HG03442 (cell line): ENCODE results near the gene ZNF317.

Experiments used
- ATAC-seq: cut with Tn5 transposase; IDR thresholded peaks from one replicate; pipeline ENCODE4 v1.9.1; 2021; ENCODE audit warnings: mild to moderate bottlenecking, moderate library complexity; ENCODE audit not compliant: unreplicated experiment

Gene ZNF317

DNA sequence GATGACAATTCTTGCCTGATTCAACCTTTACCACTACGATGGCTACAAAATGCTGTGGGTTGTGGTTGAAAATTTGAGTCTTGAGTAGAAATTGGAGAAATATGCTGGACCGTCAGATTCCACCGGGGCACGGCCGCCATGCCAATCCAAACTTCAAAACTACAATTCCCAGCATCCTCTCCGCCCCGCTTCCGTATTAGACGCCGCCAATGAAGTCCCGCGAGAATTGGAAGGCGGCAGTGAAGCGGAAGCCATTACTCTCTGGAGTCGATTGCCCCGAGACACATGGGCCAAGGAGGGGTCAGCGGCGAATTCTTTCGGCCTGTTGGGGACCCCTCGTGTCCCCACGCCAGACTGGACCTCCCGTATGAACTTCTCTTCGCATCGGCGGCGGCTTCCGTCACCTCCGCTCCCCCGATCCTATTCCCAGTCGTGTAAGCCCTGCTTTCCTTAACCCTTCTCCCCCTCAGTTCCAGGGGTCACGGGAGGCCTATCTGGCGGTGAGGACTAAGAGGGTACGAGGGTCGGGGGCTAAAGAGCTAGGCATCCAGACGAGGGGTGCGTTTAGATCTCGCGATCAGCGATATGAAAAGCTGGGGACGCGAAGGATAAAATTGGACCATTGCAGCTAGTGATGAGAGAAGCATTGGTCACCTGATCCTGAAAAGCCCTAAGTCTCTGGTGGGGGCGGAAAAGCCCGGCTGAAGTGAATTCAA is at the start of gene ZNF317:
Gene ZNF317, plus strand, starts transcription at position 239 of the 716 bp plus-strand sequence. CDS start 15,620 bp downstream, outside the sequence.
- ATAC-seq = peak; percentile 95

DNA sequence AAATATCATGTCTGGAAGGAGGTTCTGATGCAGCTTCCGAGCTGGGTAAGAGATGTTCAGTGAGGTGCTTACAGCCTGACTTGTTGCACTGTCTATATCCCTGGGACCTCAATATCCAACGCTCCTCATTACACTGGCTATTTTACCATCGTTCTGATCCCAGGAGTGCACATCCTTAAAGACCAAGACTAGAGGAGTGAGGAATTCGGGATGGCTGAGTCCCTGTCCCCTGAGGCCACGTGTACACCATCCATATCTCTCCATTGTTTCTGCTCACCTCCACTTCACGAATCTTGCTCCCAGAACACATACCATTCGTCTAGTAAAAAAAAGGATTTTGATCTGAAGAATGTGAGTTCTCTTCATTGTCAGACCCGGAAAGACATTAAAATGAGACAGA is 32.8 kb upstream of the ZNF317 start, which contains the start of gene OR7G2:
Gene OR7G2, minus strand, starts transcription at position 101 of the 400 bp plus-strand sequence. CDS start 4,232 bp downstream, outside the sequence.
- no peak for ATAC-seq

DNA sequence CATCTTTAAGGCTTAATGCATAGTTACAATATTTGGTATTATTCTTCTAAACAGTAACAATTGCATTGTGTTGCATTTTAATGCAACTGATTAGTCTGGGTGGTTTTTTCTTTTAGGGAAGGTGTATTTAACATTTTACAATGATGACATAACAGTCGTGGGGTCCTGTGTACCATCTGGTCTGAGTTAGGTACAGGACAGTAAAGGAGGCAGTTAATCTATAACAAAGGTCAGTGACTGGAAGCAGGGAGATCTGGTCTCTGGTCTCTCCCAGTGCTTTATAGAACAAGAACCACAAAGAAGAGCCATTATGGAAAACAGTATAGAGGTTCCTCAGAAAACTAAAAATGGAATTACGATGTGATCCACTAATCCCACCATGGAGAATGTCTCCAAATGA is 30.2 kb upstream of the ZNF317 start:
- ATAC-seq = no peak

- no peak for ATAC-seq
Observed at GRCh38 chr19:9115307-9115813, 24.8 kb upstream of the ZNF317 start, which contains the start of gene OR7G1. Gene OR7G1 (minus strand): TSS chr19:9115763. CDS start chr19:9115763, 0 bp downstream.

GRCh38 chr19:9116547-9116946 is 23.6 kb upstream of the ZNF317 start:
- ATAC-seq = no peak

- no peak for ATAC-seq
Observed at GRCh38 chr19:9126900-9127405, 13.2 kb upstream of the ZNF317 start, which contains the start of gene OR7G3. Gene OR7G3 (minus strand): TSS chr19:9126950. CDS start chr19:9126950, 0 bp downstream.

DNA sequence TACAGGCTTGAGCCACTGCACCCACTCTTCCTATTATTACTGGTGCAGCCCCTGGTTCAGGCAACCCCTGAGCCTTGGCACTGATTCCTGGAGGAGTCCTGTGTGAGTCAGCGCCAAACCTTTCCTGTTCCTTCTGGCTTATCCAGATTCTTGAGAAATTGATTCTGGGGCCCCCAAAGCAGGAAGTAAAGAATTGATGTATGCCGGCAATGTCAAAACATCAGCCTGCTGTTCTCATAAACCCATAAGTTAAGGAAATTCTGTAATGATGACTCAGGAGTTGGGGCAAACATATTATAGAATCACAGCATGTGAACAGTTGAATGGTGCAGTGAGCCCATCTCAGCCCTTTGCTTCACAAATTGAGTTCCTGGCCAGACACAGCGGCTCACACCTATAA is 12.0 kb upstream of the ZNF317 start:
- no peak for ATAC-seq

DNA sequence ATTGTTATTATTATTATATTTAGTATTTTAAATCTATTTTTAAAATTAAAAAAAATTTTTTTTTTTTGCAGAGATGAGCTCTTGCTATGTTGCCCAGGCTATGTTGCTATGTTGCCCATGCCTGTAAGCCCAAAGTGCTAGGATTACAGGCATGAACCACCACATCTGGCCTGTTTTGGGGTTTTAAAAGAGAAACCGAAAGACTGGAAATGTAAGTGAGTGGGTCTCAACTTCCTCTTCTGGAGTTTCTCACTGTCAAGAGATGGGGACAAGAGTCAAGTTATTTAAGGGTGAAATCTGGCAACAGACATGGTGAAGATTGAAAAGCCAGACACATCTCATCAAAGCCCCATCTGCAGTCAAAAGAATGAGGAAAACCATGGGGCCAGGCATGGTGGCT is 9.2 kb upstream of the ZNF317 start:
- ATAC-seq = no peak

DNA sequence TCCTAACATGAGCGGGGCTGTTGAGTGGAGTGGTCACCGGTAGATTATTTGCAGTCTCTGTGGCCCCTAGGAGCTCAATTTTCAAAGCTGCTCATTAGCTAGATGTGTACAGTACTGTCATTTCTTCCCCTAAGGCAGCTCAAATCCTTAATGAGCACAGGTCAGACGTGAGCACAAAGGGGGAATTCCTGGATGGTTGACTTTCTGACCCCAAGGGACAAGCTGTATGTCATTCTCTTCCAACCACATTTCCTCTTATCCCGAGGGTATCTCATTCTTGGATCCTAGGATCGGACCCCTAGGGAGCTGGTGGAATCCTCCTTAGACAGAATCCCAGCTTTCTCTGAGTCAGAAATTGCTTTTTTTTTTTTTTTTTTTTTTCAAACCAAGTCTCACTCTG is 7.8 kb upstream of the ZNF317 start:
- no peak for ATAC-seq

DNA sequence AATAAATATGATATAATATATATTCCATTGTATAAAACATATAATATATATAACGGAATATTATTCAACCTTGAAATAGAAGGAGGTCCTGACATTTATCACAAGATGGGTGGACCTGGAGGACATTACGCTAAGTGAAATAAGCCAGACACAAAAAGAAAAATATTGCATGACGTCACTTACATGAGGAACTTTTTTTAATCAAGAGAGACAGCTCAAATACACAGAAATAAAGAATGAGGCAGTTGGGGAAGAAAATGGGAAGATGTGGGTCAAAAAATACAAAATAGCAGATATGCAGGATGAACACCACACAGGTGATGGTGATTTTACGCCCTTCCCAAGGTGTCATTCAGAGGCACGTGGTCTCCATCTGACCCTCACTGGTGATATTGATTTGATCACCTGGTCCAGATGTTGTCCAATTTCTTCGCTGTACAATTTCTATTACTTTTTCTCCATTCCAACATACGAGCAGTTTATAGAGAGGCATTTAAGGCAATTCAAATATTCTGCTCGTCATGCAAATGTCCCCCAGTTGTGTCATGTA is 513 bp upstream of the ZNF317 start:
- ATAC-seq = no peak

DNA sequence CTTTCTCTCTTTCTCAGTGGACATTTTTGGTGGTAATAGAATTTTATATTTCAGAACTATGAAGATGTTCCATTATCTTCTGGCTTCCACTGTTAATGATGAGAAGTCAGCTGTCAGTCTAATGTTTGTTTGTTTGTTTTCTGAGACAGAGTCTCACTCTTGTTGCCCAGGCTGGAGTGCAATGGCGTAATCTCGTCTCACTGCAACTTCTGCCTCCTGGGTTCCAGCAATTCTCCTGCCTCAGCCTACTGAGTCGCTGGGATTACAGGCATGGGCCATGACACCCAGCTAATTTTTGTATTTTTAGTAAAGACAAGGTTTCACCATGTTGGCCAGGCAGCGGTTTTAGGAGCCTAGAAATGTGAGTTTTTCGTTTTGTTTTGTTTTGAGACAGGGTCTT is 4.7 kb downstream of the ZNF317 start:
- ATAC-seq = no peak

DNA sequence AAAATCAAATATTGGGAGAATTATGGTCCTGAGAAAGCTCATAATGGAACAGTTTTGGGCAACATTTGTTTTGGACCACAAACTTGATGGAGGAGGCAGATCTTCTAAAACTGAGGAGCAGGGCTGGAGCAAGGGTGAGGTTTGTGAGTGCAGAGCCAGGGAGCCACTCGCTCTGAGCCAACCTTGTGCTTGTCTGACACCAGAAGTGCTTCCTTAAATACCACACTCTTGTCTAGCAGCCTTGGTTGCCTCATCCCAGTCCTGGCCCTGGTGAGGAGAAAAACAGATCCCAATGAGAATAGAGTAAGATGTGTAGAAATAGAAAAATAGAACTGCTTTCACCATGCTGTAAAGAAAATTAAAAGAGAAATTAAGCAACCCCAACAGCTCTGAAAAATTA is 6.7 kb downstream of the ZNF317 start:
- ATAC-seq = no peak

DNA sequence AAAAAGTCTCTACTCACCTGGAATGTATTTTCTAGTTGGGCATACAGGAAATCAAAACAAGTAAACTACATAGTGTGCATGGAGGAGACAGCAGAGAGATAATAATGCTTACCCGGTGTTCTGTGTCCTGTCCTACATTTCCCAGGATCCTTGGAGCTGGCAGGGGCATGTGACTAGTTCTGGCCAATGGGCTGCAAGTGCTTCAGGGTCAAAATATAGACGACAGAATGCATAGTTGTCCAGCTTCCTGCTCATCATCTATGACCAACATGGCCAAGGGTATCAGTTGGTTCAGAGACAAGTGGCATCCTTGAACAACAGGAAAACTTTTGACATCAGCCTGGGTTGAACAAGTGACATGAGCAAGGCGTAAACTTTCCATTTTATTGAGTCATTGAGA is 8.5 kb downstream of the ZNF317 start:
- no peak for ATAC-seq

GRCh38 chr19:9149997-9150396 is 9.8 kb downstream of the ZNF317 start:
- ATAC-seq = no peak

- ATAC-seq = no peak
Observed at GRCh38 chr19:9150650-9151049, 10.5 kb downstream of the ZNF317 start.

GRCh38 chr19:9151367-9151766 is 11.2 kb downstream of the ZNF317 start:
- no peak for ATAC-seq

GRCh38 chr19:9155591-9155990 is 15.4 kb downstream of the ZNF317 start:
- ATAC-seq = no peak

- no peak for ATAC-seq
Observed at GRCh38 chr19:9156304-9156703, 16.1 kb downstream of the ZNF317 start.

GRCh38 chr19:9159891-9160290 is 19.7 kb downstream of the ZNF317 start:
- no peak for ATAC-seq

DNA sequence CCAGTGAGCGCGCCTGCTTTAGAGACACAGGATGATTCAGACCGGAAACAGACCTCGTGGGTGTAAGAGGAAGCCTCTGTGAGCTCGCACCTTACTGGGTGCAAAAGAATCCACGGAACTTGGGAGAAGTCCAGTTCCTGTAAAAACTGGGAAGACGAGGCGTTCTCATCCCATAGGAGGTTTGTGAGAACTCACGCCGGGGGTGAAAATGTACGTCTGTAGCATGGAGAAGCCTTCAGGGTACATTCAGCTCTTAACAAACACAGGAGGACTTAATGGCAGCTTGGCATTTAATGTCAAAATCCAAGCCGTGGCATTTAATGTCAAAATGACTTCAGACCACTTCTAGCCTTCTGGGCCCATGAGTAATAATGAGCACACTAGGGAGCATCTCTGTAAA is 21.2 kb downstream of the ZNF317 start:
- ATAC-seq = no peak

GRCh38 chr19:9165261-9165660 is 25.1 kb downstream of the ZNF317 start:
- ATAC-seq = no peak

DNA sequence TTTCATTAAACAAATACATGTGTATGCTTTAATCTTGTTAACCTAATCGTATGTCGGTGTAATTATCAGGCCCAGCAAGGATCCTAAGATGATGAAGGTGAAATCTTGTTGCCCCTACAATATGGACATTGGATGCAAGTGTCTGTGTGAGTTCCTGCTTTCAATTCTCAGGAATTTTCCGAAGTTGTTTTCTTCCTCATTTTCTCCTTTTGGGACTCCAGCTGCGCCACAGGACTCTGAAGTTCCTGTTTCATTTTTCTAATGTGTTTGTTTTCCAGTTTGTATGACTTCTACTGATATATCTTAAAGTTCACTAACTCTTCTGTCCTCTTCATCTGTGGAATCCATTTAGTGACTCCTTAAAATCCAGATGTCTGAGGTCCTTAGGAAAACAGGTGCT is 26.6 kb downstream of the ZNF317 start:
- no peak for ATAC-seq
